Germinal center (tissue), 1 donor: ENCODE measurements around the gene RS1.

Source experiments
- DNase-seq: peaks from one replicate; pipeline ENCODE4 v3.0.0; 2012; ENCODE audit warnings: mixed read lengths, low spot score

Gene RS1

GRCh38 chrX:18598413-18598812 is 73.5 kb downstream of the RS1 start:
- no peak for DNase-seq

- no peak for DNase-seq
Measured at GRCh38 chrX:18596096-18596495, 75.8 kb downstream of the RS1 start.

GRCh38 chrX:18594079-18594478 is 77.8 kb downstream of the RS1 start:
- no peak for DNase-seq

- no peak for DNase-seq
Measured at GRCh38 chrX:18591834-18592233, 80.1 kb downstream of the RS1 start.
